Prostate gland (tissue), 2 donors: ENCODE data around the gene CPEB1. TPM values are rescaled to one million over a fixed set of nuclear protein-coding genes. Genes with fewer than 3 reads are reported as not detected.

Source experiments
- total RNA-seq, 2 donors: library from RNA; depleted of rRNA; stranded (reverse); fragments of >200 nt; gene quantifications; one replicate each; pipeline ENCODE4 v1.1.0, GENCODE V29; 2016

Gene CPEB1
- total RNA-seq, 2 donors from 2014 or later, result 1.7 to 51.8 TPM

Other genes with a start within 250 kb of the CPEB1 start
- 1 to 10 TPM; 3.6 to 5.4 TPM for gene GOLGA6L9, start 217.5 kb downstream of the CPEB1 start, total RNA-seq
- gene RPS17, start 106.9 kb downstream of the CPEB1 start, total RNA-seq, result 1,000 to 10,000 TPM in 1 of 2 donors, 100 to 1,000 TPM in 1; 995 to 3,415 TPM
- 1 to 10 TPM; 5.4 to 9.3 TPM for gene AP3B2, start 62.5 kb upstream of the CPEB1 start, total RNA-seq
- gene FSD2, start 158.7 kb upstream of the CPEB1 start, total RNA-seq, result under 1 TPM in 1 of 2 donors, not detected in 1; 0.05 TPM
- 10 to 100 TPM; 12.5 to 13.5 TPM for gene WHAMM, start 162.3 kb upstream of the CPEB1 start, total RNA-seq